ENCODE results near the gene CITED4.

The CITED4 gene

GRCh38 chr1:40855513-40855912 lies 6.7 kb downstream of the CITED4 start:
- in situ Hi-C loops (cut with MboI; ENCODE audit: low sequenced_read_pairs): no loop called here

- in situ Hi-C loops (cut with MboI; ENCODE audit: low sequenced_read_pairs): no loop called here
These were observed 8.3 kb downstream of the CITED4 start for GRCh38 chr1:40853885-40854170.

- in situ Hi-C loops (cut with MboI; ENCODE audit: low sequenced_read_pairs): no loop called here
These were observed 8.9 kb downstream of the CITED4 start for GRCh38 chr1:40853113-40853884.

GRCh38 chr1:40851643-40852042 lies 10.5 kb downstream of the CITED4 start:
- in situ Hi-C loops (cut with MboI; ENCODE audit: low sequenced_read_pairs): no loop called here

- in situ Hi-C loops (cut with MboI; ENCODE audit: low sequenced_read_pairs): no loop called here
These were observed 12.2 kb downstream of the CITED4 start for GRCh38 chr1:40849801-40850592.

GRCh38 chr1:40848530-40849189 lies 13.5 kb downstream of the CITED4 start:
- in situ Hi-C loops (cut with MboI; ENCODE audit: low sequenced_read_pairs): no loop called here

GRCh38 chr1:40847023-40847745 lies 15.0 kb downstream of the CITED4 start:
- in situ Hi-C loops (cut with MboI; ENCODE audit: low sequenced_read_pairs): no loop called here

GRCh38 chr1:40845895-40846294 lies 16.3 kb downstream of the CITED4 start:
- in situ Hi-C loops (cut with MboI; ENCODE audit: low sequenced_read_pairs): no loop called here

- in situ Hi-C loops (cut with MboI; ENCODE audit: low sequenced_read_pairs): no loop called here
These were observed 17.0 kb downstream of the CITED4 start for GRCh38 chr1:40844887-40845878.

- in situ Hi-C loops (cut with MboI; ENCODE audit: low sequenced_read_pairs): no loop called here
These were observed 18.1 kb downstream of the CITED4 start for GRCh38 chr1:40844079-40844478.

- in situ Hi-C loops (cut with MboI; ENCODE audit: low sequenced_read_pairs): no loop called here
These were observed 19.5 kb downstream of the CITED4 start for GRCh38 chr1:40842691-40843090.

- in situ Hi-C loops (cut with MboI; ENCODE audit: low sequenced_read_pairs): no loop called here
These were observed 20.0 kb downstream of the CITED4 start for GRCh38 chr1:40842207-40842606.

- in situ Hi-C loops (cut with MboI; ENCODE audit: low sequenced_read_pairs): no loop called here
These were observed 20.6 kb downstream of the CITED4 start for GRCh38 chr1:40841602-40842001.

GRCh38 chr1:40840526-40841323 lies 21.4 kb downstream of the CITED4 start:
- in situ Hi-C loops (cut with MboI; ENCODE audit: low sequenced_read_pairs): no loop called here

GRCh38 chr1:40839943-40840335 lies 22.2 kb downstream of the CITED4 start:
- in situ Hi-C loops (cut with MboI; ENCODE audit: low sequenced_read_pairs): no loop called here

GRCh38 chr1:40838980-40839942 lies 22.9 kb downstream of the CITED4 start:
- in situ Hi-C loops (cut with MboI; ENCODE audit: low sequenced_read_pairs): no loop called here

GRCh38 chr1:40838045-40838979 lies 23.9 kb downstream of the CITED4 start:
- in situ Hi-C loops (cut with MboI; ENCODE audit: low sequenced_read_pairs): no loop called here
